ENCODE results near the gene EDNRA. TPM values are rescaled to one million over a fixed set of nuclear protein-coding genes. Genes with fewer than 3 reads are reported as not detected.
A peak's percentile ranks its signal among the peaks of the same experiment; 100 is the strongest.

The EDNRA gene
- total RNA-seq, 1 donor from 2014 or later: 10.0 TPM

DNA sequence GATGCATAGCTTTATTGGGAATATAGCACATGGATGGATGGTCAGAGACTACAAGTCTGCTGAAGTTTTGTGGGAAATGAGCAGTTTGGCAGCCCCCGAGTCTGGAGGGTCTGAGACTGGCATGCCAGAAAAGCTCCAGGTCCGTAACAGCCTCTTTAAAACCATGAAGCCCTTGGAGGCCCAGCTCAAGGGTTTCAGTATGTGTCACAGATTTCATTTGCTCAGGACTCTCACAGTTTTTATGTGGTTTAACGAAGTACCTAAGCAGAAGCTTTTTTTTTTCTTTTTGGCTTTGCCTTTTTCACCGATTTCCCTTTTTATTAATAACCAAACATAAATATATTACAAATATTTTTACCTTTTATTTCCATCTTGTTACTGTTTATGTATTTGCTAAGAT is 105.7 kb downstream of the EDNRA start:
- no peaks in the 10 kb centered on the region for H3K4me1 ChIP-seq
- no peak overlapping the region for H3K27ac ChIP-seq (replicated peaks)
- TF ChIP-seq, protein P1, sequence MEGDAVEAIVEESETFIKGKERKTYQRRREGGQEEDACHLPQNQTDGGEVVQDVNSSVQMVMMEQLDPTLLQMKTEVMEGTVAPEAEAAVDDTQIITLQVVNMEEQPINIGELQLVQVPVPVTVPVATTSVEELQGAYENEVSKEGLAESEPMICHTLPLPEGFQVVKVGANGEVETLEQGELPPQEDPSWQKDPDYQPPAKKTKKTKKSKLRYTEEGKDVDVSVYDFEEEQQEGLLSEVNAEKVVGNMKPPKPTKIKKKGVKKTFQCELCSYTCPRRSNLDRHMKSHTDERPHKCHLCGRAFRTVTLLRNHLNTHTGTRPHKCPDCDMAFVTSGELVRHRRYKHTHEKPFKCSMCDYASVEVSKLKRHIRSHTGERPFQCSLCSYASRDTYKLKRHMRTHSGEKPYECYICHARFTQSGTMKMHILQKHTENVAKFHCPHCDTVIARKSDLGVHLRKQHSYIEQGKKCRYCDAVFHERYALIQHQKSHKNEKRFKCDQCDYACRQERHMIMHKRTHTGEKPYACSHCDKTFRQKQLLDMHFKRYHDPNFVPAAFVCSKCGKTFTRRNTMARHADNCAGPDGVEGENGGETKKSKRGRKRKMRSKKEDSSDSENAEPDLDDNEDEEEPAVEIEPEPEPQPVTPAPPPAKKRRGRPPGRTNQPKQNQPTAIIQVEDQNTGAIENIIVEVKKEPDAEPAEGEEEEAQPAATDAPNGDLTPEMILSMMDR (IDR thresholded peaks at IDR 0.05; ENCODE audit: borderline replicate concordance): no peak
- H3K36me3 ChIP-seq: no peaks in the 10 kb centered on the region
- no peaks in the 10 kb centered on the region for H3K27me3 ChIP-seq (ENCODE audit: low read depth)
- no peak overlapping the region for H3K4me3 ChIP-seq
- no peak for DNase-seq
- intact Hi-C loops (cut with micrococcal nuclease): no loop called here
- peaks cover 18% of the 10 kb centered on the region for H3K9me3 ChIP-seq (replicated peaks)

DNA sequence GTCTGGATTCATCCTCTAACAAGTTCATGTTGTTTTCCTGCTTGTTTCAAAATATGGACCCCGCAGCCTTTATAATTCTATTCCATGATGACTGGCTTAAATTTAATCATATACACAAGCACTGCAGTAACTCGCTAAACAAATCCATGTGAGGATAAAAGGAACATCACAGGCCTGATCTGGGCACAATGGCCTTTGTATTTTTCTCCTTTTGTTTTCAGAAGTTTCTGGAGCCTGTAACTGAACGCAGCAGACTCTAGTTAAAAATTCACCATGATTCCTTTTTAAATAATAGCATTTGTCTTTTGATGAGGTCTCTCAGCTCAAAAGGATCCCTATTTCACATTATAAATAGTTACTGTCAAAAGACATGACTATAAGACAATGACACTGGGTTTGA is 106.1 kb downstream of the EDNRA start:
- H3K27me3 ChIP-seq (ENCODE audit: low read depth): no peaks in the 10 kb centered on the region
- no peaks in the 10 kb centered on the region for H3K36me3 ChIP-seq
- no peaks in the 10 kb centered on the region for H3K4me1 ChIP-seq
- no peak overlapping the region for H3K4me3 ChIP-seq
- DNase-seq: no peak
- intact Hi-C loops (cut with micrococcal nuclease): no loop called here
- H3K9me3 ChIP-seq (replicated peaks): peaks cover 18% of the 10 kb centered on the region
- no peak overlapping the region for H3K27ac ChIP-seq (replicated peaks)
- TF ChIP-seq, protein P1 (IDR thresholded peaks at IDR 0.05; ENCODE audit: borderline replicate concordance): no peak

DNA sequence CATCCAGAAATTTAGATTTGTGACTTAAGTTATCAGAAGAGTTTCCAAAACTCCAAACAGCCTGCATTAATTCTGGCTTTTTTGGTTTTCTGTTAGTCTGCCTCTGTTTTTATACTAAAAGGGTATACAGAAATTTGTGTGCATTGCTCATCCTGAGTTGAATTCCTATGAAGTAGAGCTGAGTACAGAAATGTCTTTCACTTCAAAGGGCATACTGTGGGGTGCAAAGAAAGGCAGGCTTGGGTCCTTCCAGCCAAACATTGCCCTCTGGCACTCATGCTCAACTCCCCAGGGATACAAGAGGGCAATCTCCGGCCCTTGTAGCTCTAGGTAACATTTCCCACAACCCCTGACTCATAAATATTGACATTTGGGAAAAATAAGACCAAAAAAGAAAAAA is 108.7 kb downstream of the EDNRA start:
- DNase-seq: no peak
- intact Hi-C loops (cut with micrococcal nuclease): no loop called here

DNA sequence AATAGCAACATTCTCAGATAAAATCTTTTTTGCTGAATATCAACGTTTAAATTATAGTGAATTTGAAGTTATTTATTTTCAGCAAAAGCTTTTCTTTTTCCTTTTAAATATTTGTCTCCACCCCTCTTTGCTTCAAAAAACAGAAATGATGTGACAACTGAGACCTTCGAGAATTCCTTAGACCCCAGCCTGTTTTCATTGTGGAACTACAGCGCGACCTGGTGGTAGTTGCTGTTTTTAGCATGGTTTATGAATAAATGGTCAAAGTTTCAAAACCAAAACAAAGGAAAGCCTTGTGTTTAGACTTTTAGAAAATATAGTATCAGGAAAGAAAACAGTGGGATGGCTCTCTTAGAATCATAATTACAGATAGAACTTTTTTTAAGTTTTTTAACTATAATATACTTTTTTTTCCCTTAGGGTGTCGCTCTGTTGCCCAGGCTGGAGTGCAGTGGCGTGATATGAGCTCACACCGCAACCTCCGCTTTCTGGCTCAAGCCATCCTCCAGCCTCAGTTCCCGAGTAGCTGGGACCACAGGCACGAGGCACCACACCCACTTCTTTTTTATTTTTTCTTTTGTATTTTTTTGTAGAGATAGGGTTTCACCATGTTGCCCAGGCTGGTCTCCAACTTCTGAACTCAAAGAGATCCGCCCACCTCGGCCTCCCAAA is 109.5 kb downstream of the EDNRA start:
- intact Hi-C loops (cut with micrococcal nuclease): loop anchor here (10.0 kb wide), 1 partner anchor 486 kb away; no protein-coding TSS in a partner anchor
- H3K36me3 ChIP-seq: no peaks in the 10 kb centered on the region
- H3K9me3 ChIP-seq (replicated peaks): peaks cover 1% of the 10 kb centered on the region
- H3K4me1 ChIP-seq: no peaks in the 10 kb centered on the region
- H3K4me3 ChIP-seq: no peak overlapping the region
- TF ChIP-seq, protein P1 (IDR thresholded peaks at IDR 0.05; ENCODE audit: borderline replicate concordance): peak; percentile 76
- H3K27me3 ChIP-seq (ENCODE audit: low read depth): no peaks in the 10 kb centered on the region
- DNase-seq: peak; percentile 33
- no peak overlapping the region for H3K27ac ChIP-seq (replicated peaks)

More for the DNA sequence above, 108.7 kb downstream of the EDNRA start:
- no peaks in the 10 kb centered on the region for H3K4me1 ChIP-seq
- TF ChIP-seq, protein P1 (IDR thresholded peaks at IDR 0.05; ENCODE audit: borderline replicate concordance): no peak
- H3K27me3 ChIP-seq (ENCODE audit: low read depth): no peaks in the 10 kb centered on the region
- H3K27ac ChIP-seq (replicated peaks): peak overlapping the region; percentile 21
- H3K4me3 ChIP-seq: no peak overlapping the region
- H3K36me3 ChIP-seq: no peaks in the 10 kb centered on the region
- peaks cover 9% of the 10 kb centered on the region for H3K9me3 ChIP-seq (replicated peaks)

DNA sequence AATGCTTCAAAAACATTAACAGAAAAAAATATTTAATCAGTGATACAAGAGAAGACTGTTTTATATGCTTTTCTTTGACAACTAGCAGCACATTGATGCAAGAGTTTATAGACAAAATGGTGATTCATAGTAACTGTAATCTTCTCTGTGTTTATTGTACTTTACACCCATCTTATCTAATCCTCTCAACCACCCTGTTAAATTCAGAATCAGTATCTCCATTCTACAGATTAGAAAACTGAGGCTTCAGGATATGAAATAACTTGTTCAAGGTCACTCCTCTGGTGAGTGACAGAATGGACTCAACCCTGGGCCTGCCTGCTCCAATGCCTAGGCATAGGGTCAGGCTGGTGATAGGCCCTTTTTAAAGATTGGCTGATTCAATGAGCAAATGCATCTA is 110.2 kb downstream of the EDNRA start:
- DNase-seq: no peak
- H3K27ac ChIP-seq (replicated peaks): no peak overlapping the region
- H3K9me3 ChIP-seq (replicated peaks): no peaks in the 10 kb centered on the region
- TF ChIP-seq, protein P1 (IDR thresholded peaks at IDR 0.05; ENCODE audit: borderline replicate concordance): no peak
- H3K4me1 ChIP-seq: no peaks in the 10 kb centered on the region
- intact Hi-C loops (cut with micrococcal nuclease): loop anchor here (10.0 kb wide), 1 partner anchor 486 kb away; no protein-coding TSS in a partner anchor
- H3K4me3 ChIP-seq: no peak overlapping the region
- no peaks in the 10 kb centered on the region for H3K27me3 ChIP-seq (ENCODE audit: low read depth)
- no peaks in the 10 kb centered on the region for H3K36me3 ChIP-seq
